Esophagus mucosa (tissue), 1 donor: ENCODE measurements around the gene SEH1L. TPM values are rescaled to one million over a fixed set of nuclear protein-coding genes. Genes with fewer than 3 reads are reported as not detected.

Source experiments
- total RNA-seq: library from RNA; stranded (reverse); gene quantifications from one replicate; pipeline ENCODE4 v1.2.4, GENCODE V29; 2023
- donor health status: DM: yes; HTN: yes; CAD: no.

The SEH1L gene
- total RNA-seq, 1 donor from 2014 or later: 41.4 TPM

Other genes with a start within 250 kb of the SEH1L start
- 6.1 TPM for gene CEP76, start 245.3 kb upstream of the SEH1L start, total RNA-seq
- 61.4 TPM for gene PSMG2, start 245.0 kb upstream of the SEH1L start, total RNA-seq
- gene PTPN2, start 63.8 kb upstream of the SEH1L start, total RNA-seq: 24.9 TPM
- 13.7 TPM for gene CEP192, start 43.4 kb downstream of the SEH1L start, total RNA-seq